Activated CD4-positive, alpha-beta T cell treated with anti-CD3 and anti-CD28 coated beads for 24 hours (primary cell): Measurements from ENCODE around the gene HPCA.
A peak's percentile ranks its signal among the peaks of the same experiment; 100 is the strongest.

Experiments
- DNase-seq, 2 donors: peaks; one replicate each; pipeline ENCODE4 v3.0.0-alpha.2; 2020; ENCODE audit warnings: low read depth in 2 of 2

Gene HPCA

DNA sequence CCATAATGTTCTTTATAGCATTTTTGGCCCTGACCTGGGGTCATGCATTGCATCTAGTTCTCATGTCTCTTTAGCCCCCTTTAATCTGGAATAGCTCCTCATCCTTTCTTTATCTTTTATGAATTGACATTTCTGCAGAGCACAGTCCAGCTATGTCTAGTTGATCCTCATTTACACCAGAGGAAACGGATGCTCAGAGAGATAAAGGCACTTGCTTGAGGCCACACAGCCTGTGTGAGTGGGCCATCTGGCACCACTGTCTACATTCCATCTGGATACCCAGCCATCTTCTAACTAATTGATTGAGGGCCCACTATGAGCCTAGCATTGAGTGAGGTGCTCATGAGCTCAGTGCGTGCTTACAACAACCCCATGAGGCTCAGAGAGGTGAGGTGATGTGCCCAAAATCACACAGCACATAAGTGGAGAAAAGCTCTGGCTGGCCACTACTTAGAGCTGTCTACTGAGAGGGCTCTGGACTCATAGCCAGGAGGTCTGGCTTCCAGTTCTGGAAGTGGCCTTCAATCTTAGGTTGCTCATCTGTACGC, 3.5 kb downstream of the HPCA start:
- no peak for DNase-seq

DNA sequence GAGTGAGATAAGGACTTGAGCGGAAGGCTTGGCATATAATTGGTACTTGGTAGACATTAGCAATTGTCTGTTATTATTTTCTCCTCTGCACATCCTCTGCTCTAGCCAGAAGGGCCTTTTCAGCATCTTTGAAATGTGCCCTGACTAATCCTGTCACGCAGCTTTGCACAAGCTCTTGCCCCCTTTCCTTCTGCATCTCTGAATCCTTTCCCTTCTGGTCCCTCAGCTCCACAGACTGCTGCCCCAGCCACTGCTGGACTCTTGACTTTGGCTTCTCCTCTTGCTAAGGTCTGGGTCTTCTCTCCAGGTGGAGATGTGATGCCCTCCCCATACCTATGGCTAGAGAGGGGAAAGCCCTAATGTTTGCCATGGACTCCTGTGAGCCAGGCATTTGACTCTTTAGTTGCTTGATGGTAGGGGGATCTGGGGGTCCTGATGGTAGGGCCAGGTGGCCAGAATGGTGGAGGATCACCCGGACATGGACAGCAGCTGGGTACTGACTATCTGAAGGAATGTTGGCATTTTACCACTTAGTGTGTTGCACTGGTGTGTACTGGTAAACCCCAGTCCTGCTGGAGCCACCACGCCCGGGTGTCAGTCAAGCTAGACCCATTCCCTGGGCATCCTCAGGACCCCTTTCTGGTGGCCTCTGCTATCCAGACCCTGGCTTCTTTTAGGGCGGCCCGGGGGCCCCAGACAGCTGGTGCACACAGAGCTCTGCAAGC, 4.4 kb downstream of the HPCA start:
- no peak for DNase-seq

DNA sequence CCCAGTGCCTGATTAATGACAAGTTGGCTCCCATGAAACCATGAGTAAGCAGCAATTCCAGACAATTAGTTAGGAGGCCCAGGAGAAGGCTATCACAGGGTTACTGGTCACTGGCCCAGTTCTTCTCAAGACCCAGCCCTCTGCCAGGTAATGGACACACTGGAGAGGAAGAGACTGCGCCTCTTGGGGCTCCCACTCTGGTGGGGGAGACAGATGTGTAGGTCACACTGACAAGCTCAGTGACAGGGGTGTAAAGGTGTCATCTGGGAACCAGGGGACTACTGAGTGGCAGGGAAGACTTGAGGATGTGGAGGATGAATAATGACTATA, 4.9 kb downstream of the HPCA start:
- no peak for DNase-seq

DNA sequence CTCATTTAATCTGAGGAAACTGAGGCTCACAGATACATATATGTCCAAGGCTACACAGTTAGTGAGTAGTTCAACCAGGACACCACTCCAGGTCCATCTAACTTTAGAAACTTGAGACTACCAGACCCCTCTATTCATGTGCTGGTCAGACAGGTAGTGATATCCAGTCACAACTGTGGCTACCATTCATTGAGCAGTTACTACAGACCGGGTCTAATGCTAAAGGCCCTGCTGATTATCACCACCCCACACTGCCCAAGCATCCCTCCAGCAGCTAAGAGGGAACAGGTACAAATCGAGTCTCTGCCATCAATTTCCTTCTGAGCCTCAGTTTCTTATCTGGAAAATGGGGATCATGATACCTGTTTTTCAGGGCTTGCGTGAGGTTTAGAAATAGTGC, 5.3 kb downstream of the HPCA start:
- no peak for DNase-seq

DNA sequence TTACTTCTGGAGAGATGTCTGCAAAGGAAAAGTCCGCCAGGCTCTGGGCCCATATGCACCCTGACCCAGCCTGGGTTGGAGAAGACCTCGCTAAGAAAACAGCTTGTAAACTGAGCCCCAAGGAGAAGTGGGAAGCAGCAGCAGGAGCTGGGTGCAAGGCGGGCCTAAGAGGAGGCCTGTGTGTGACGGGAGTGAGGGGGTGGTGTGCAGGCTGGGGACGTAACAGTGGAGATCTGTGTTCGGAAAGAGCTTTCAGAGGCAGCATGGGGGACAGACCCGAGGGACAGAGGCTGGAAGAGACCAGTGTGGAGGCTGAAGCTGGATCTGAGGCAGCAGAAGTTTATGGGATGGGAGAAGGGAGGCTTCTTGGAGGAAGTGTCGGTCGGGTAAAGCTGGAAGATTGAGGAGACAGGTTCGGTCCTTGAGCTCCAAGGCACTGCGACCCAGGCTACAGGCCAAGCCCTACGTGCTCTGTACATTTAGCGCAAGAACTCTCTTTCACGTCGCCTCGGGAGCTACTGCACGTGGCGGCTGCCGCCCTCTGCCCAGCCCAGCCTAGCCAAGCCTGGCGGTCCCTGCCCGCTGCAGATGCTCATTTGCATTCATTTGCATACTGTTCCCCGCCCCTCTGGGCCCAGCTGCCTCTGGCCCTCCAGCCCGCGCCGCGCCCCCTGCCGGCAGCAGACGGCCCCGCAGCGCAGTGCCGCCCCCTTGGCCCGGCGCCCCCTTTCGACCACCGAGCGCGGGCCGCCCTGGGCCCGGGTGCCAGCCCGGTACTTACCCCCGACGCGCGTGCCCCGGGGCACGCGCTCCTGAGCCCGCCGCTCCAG, 6.3 kb downstream of the HPCA start:
- DNase-seq = peak in 1 of 2 donors; percentile 39

DNA sequence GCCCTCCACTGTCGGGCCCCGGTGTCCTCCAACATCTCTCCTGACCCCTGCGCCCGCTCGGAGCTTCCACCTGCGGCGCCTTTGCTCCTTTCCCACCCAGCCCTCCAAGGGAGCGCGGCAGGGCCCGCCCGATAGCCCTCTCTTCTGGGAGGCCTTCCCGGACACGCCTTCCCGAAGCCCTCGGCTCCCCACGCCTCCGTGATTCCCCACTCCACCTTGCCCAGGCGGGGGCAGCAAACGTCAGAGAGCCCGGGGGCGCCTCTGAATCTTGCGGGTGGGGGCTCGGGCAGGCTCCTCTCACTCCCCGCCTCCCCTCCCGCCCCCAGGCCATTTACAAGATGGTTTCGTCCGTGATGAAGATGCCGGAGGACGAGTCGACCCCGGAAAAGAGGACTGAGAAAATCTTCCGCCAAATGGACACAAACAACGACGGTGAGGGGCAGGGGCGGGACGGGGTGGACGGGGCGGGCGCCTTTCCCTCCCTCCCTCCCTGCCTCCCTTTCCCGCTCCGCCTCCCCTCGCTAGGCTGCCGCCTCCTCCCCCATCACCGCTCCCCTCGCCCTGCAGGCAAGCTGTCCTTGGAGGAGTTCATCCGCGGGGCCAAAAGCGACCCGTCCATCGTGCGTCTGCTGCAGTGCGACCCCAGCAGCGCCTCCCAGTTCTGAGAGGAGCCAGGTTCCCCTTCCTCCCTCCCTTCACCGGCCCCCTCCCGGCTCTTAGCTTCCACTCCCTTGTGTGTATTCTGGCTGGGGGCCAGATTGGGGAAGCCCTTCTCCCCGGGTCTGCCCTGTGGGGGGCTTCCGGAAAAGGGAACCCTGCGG, 7.1 kb downstream of the HPCA start:
- DNase-seq = peak in 1 of 2 donors; percentile 11

DNA sequence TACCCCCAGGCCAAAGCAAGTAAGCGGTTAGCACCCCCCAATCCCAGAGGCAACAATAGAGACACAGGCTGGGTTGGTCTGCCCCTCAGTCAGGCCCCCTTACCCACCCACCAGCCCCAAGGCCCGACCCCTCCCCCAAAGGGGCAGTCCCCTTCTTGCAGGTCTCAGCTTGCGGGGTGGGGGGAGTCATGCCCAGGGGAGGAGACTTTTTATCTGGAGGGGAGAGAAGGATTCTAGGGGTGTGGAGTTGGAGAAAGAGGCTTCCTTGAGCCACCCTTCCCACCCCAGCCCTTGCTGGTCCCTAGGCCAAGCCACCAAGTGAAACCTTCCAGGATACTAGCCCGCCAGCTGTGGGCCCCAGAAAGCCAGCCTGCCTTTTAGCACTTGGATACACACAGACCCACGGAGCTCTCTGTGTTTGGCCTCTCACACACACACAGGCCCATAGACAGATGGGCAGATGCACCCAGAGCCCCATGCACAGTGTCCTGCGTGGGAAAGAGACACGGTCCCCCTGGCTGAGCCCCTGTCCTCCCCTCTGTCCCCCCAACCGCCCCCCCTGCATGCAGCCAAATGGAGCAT, 7.8 kb downstream of the HPCA start:
- DNase-seq = no peak

DNA sequence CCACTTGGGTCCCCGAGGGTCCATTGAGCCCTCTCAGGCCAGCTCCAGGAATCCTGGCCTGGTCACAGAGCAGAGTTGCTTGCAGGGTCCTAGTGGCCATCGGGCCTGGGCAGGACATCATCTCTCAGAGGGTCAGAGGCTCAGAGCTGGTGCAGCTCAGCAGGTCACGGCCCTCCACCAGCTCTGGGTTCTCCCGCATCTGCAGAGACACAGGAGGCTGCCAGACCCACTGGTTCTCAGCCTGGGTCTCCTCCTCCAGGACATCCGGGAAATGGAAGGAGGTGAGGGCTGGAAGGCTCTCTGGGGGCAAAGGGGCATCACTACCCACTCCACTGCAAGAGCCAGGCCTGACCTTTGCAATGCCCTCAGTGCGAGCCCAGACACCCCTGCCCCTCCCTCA, 8.4 kb downstream of the HPCA start:
- no peak for DNase-seq

DNA sequence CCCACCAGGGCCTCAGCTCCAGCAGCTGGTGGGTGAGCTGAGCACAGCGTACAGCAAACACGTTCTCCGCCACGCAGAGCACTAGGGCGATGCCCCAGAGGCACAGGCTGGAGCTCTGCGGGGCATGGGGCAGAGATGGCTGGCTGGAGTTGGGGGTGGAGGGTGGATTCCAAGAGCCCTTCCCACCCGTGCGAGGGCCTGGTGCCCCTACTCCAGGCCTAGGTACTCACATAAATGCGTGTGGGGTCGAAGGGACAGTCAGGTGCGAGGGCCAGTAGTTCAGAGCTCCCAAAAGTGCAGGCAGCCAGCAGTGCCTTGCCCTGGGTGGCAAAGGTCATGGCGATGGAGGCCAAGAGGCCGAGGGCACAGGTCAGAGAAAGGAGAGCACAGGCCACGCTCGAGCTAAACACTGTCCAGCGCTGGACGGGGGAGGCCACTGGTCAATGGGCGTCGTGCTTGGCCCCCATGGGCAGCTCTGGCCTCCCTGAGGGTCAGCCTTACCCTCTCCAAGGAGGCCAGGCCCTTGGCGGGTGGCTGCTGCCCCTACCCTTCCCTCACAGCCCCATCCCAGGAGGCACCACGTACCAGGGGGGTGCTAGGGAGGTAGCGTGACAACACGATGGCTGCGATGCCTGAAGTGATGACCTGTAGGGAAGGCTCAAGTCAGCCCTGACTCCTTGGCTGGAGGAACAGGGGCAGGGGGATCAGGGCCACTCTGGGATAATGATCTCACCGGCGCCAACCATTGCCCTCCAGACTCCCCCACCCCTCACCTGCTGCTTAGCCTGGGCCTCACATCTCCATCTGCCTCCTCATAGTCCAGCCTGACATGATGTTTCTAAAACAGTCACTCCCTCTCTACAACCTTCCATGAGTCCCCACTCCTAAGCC, 9.3 kb downstream of the HPCA start:
- DNase-seq = no peak

DNA sequence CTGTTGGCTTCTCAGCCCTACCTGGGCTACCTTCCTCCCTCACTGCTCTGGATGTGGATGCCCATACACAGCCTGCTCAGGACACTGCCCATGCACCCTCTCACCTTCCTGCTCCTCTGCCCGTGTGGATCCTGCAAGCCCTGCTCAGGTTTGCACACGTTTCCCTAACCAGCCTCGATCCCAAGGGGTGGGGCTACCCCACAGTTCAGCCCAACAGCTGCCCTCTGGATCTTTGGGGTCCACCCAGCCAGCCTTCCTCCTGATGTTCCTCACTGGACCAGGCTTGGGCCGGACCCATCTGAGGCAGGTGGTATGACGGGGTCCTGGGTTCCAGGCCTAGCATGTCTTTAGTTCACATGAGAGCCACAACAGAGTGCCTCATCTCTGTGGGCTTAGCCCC, 10.2 kb downstream of the HPCA start:
- DNase-seq = no peak

DNA sequence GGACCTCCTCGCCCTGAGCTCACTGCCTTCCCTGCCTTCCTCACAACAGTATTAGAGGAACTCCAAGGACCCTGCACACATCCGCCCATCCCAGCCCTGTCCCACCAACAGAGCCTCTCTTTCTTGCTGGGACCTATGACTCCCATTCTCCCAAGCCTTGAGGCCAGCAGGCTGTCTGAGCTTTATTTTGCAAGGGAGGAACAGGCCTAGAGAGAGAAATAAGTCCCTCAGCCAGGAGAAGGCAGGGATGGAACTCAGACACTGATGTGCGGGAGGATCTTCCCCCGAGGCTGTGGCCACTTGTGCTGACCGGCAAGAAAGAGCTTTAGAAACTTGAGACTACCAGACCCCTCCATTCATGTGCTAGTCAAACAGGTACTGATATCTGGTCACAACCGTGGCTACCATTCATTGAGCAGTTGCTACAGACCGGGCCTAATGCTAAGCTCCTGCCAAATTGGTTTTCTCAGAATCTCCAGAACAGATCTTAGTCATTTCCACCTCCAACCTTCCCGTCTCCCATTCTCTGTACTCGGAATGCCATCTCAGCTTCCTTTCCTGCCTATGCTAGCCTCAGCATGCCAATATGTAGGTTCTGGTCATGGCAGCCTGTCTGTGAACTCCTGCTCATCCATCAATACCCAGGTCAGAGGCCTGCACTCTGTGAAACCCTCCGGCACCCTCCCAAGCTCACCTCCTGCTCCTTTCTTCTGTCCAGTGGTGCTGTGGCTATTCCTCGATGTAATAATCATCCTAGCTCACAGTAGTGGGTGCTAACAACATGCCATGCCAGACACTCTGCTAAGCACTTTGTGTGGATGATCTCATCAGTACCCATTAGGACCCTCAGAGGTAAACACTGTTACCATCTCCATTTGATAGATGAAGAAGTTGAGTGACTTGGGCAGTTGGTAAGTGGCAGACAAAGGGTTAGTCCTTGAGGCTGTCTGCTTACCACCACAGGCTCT, 11.1 kb downstream of the HPCA start:
- no peak for DNase-seq

DNA sequence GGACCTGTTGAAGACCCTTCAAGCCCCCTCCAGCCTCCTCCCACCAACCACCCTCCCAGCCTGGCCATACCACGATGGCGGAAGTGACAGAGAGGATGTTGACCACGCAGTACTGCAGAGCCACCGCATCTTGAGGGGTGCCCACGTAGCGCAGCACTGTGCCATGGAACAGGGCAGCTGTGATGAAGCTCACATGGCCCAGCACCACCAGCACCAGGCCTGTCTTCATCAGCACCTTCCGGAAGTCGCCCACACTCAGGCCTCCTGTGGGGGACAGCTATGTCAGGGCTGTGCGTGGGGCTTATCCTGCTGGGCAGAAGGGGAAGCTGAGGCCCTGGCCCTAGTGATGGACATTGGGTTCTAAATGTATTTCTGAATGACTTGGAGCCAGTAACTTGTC, 11.8 kb downstream of the HPCA start:
- no peak for DNase-seq

DNA sequence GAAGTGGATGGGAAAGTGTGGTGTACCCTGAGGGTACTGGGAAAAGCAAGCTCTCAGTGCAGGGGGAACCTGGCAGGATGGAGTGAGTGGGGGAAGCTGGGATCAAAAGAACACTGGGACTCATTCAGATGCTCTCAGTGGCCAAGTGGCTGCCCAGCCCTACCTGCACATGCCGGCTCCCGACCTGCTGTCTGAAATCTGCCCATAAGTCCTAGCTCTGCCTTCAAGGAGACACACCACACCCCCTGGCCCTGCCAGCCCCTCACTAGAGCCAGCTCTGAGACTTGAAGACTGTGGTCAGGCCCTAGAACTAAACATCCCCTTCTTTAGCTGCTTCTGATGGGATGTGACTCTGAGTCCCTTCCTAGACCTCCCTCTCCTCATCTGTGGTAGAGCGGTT, 12.7 kb downstream of the HPCA start:
- DNase-seq = no peak

DNA sequence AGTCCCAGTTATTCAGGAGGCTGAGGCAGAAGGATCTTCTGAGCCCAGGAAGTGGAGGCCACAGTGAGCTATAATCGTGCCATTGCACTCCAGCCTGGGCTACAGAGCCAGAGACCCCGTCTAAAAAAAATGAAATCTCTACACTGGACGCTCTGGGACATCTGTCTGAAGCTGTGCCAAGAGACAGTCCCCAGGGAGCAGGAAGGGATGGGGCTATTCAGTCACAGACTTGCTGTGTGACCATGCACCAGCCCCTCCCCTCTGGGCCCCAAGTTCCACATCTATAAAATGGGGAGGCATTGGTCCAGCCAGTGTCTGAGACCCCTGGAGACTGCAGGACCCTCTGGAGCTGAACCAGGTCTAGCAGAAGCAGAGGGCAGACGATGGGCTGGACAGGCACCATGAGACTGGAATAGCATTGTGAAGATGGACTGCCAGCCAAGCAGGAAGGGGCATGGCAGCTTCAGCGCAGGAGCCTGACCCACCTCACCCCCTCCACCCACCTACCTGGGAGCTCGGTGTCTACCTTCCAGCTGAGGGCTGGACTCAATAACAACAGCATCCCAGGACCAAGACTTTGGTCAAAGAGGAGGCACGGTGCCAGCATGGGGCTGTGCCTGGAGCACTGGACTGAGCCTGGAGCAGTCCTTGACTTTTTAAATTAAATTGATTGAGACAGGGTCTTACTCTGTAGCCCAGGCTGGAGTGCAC, 13.4 kb downstream of the HPCA start:
- no peak for DNase-seq

DNA sequence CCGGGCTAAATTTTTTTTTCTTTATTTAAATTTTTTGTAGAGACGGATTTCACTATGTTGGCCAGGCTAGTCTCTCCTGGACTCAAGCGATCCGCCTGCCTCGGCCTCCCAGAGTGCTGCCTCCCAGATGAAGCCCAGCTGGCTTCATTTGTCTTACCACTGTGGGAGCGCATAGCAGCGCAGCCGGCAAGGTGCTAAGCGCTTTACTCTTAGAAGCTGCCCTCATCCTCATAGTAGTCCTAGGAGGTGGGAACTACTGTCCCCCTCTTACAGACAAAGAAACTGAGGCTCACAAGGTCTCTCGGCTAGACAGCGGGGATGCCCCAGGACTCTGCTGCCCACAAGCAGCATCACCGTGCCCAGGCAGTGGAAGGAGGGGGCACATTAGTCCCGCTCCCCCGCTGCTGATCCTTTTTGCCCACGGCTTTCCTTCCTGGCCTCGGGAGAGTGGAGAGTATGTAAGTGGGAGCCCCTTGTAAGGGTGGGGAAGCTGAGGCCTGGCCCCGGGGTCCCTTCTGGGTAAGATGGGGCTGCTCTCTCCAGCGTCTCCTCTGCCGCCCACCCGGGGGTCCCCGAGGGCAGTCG, 14.2 kb downstream of the HPCA start:
- no peak for DNase-seq

DNA sequence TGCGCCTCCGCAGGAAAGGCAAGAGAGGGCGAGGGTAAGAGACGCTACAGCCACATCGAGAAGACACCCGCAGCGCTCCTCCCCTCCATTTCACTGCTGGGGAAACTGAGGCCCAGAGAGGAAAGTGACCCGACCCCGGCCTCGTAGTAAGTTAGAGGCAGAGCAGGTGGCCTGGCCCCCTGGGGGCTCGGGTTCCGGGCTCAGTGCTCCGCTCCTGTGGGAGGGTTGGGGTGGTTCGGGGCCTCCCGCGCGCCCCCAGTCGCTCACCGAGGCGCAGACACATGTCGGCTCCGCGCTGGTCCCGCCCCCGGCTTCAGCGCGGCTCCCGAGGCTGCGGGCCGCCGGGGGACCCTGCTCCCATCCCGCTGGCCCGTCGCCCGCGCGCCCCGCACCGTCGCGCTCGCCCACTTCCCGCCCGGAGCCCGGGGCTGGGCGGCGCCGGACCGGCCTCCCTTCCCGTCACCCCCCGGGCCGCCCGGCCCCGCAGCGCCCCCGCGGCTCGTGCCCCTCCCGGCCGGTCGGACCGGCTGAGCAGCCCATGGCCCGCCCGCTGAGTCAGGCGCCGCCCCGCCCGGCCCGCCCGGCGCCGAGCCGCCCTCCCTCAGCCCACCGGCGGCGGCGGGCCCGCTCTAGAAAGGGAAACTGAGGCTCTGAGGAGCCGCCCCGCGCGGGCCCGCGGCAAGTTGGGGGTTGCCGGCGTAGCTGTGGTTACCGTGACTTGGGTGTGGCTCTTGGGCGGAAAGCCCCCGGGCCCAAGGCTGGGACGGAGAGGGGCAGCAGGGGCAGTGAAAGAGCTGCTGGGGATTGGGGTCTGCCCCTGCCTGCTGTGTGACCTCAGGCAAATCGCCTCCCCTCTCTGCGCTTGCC, 14.9 kb downstream of the HPCA start, which contains the start of gene TMEM54:
TMEM54 (minus strand) TSS at position 434 of the 867 bp plus-strand sequence; CDS start at position 283, 151 bp downstream.
- DNase-seq = no peak

DNA sequence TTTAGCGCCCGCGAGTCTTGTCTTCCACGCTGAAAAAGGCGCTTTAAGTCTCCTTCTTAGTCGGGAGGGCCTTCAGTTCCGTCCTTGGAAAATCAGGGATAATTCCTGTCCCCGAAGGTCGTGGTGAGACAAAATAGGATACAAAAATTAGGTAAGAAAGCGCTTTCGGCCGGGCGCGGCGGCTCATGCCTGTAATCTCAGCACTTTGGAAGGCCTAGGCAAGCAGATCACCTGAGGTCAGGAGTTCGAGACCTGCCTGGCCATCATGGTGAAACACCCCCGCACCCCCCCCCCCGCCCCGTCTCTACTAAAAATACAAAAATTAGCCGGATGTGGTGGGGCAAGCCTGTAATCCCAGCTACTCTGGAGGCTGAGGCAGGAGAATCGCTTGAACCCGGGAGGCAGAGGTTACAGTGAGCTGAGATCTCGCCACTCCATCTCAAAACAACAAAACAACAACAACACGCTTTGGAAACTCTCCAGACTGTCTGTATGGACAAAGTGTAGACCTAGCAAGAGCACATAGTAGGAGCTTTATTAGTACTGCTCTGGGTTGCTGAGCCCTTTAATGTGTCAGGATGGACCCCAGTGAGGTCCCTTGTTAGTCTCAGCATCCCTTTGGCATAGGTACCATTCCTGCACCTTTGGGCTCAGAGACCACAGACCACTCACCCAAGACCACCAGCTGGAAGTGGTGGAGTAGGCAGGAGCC, 15.7 kb downstream of the HPCA start:
- no peak for DNase-seq
